OCI-LY1 (cell line): Measurements from ENCODE around the gene SLC25A26.

ENCODE experiments used
- EZH2 ChIP-seq: fragments of 200-600 bp; sonication (generic), shearing (Covaris generic); IDR thresholded peaks from 2 replicates; pipeline ENCODE4 v1.8.0; 2017; ENCODE audit warnings: borderline replicate concordance, mixed run types, mild to moderate bottlenecking, antibody characterized with exemption, low read length, moderate library complexity, mixed read lengths
- TF ChIP-seq, protein P1 (sequence below): fragments of 200-600 bp; sonication (generic), shearing (Covaris generic); IDR thresholded peaks from 2 replicates; pipeline ENCODE4 v1.5.1; 2017; ENCODE audit warnings: mild to moderate bottlenecking, antibody characterized with exemption, low read length, moderate library complexity, mixed read lengths

DNA sequence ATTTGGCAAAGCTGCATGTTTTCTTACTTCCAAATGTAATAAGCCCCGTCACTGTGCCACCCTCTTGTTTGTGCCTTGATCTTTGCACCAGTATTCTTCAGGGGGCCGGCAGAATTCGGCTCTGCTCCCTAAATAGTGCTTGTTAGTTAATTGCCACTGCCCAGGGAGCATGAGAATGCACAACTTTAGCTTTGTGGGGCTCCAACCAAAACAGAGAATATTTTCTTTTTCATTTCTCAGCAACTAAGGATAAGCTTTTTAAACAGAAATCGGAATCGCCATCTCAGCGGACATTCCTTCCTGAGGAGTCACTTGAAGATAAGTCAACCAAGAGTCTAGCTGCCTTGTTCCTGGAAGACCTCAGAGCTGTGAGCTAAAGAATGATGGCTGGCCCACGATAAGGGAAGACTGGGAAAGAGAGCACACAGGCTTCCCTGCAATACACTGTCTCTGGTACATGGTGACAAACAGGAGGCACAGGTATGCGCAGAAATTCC, 174.0 kb downstream of the SLC25A26 start:
- TF ChIP-seq, protein P1, sequence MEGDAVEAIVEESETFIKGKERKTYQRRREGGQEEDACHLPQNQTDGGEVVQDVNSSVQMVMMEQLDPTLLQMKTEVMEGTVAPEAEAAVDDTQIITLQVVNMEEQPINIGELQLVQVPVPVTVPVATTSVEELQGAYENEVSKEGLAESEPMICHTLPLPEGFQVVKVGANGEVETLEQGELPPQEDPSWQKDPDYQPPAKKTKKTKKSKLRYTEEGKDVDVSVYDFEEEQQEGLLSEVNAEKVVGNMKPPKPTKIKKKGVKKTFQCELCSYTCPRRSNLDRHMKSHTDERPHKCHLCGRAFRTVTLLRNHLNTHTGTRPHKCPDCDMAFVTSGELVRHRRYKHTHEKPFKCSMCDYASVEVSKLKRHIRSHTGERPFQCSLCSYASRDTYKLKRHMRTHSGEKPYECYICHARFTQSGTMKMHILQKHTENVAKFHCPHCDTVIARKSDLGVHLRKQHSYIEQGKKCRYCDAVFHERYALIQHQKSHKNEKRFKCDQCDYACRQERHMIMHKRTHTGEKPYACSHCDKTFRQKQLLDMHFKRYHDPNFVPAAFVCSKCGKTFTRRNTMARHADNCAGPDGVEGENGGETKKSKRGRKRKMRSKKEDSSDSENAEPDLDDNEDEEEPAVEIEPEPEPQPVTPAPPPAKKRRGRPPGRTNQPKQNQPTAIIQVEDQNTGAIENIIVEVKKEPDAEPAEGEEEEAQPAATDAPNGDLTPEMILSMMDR = no peak
- no peak for TF ChIP-seq EZH2
